HG02588 (cell line): ENCODE results near the gene LRRTM4.
"Not testable (repeated sequence)": the region's sequence is repeated elsewhere in the genome, so short reads cannot be mapped to it uniquely, and the experiment has no call there.

Source experiments
- ATAC-seq: cut with Tn5 transposase; IDR thresholded peaks from one replicate; pipeline ENCODE4 v1.9.1; 2021; ENCODE audit warnings: mild to moderate bottlenecking, moderate library complexity; ENCODE audit not compliant: unreplicated experiment

Gene LRRTM4

DNA sequence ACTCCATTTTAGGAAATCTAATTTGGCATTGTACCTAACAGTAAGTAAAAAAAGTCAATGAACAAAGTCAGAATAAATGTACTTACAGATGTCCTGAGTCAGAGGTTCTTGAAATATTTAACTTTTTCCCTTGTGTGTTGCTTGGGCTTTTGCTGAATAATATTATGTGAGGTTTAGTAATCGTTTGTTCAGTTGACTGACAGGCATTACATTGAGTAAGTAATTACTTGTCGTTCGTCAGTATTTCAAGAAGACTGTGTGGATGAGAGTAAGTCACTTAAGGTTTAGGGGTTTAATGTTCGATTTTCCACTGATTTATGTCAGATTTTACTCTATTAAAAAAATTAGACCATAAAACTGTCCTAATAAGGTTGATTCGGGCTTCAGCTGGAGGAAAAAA lies 342.9 kb downstream of the LRRTM4 start:
- ATAC-seq = no peak

GRCh38 chr2:77175266-77175780 lies 346.9 kb downstream of the LRRTM4 start:
- ATAC-seq = not testable (repeated sequence)

DNA sequence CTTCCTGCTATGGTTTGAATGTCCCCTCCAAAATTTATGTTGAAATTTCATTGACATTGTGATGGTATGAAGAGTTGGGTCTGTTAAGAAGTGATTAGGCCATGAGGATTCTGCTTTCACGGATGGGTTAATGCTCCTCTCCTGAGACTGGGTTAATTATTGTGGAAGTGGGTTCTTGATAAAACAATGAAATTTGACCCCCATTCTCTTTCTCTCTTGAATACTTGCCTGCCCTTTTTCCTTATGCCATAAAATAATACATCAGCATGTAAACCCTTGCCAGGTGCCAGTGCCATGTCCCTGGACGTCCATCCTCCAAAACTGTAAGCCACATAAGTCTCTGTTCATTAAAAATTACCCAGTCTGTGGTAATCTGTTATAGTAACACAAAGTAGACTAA lies 352.8 kb downstream of the LRRTM4 start:
- no peak for ATAC-seq

- ATAC-seq = not testable (repeated sequence)
Observed at GRCh38 chr2:77164021-77164420, 358.2 kb downstream of the LRRTM4 start.

- ATAC-seq = no peak
Observed at GRCh38 chr2:77161009-77161408, 361.2 kb downstream of the LRRTM4 start.

DNA sequence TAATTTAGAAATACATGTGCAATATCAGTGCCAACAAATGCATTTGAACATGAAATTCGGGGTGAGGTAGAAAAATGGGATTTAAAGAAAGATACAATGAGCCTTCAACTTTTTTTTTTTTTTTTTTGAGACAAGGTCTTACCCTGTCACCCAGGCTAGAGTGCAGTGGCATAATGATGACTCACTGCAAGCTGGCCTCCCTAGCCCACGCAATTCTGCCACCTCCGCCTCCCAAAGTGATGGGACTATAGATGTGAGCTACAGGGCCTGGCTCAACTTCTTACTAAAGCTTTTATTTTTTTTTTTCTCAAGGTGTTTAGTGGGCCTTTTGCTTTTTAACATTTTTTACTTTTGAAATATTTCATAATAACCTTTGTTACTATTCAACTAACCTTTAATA lies 365.6 kb downstream of the LRRTM4 start:
- ATAC-seq = no peak

DNA sequence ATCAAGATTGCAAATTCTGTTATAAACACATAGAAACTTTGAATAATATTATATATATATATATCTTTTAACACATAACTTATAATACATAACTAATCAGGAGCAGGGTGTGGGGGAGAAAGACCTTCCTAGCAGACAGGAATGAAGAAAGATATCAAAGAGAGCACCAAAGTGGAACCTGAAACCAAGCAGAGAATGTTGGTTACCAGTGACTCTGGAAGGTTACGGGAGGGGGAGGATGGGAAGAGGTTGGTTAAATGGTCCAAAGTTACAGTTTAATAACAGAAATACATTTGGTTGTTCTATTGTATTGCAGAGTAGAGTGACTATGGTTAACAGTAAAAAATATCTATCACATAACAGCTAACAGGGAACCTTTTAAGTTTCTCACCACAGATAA lies 366.7 kb downstream of the LRRTM4 start:
- no peak for ATAC-seq

GRCh38 chr2:77149565-77149964 lies 372.6 kb downstream of the LRRTM4 start:
- ATAC-seq = no peak

- ATAC-seq = no peak
Observed at GRCh38 chr2:77147153-77147552, 375.0 kb downstream of the LRRTM4 start.

- no peak for ATAC-seq
Observed at GRCh38 chr2:77144772-77145171, 377.4 kb downstream of the LRRTM4 start.

GRCh38 chr2:77142141-77142540 lies 380.0 kb downstream of the LRRTM4 start:
- ATAC-seq = no peak

DNA sequence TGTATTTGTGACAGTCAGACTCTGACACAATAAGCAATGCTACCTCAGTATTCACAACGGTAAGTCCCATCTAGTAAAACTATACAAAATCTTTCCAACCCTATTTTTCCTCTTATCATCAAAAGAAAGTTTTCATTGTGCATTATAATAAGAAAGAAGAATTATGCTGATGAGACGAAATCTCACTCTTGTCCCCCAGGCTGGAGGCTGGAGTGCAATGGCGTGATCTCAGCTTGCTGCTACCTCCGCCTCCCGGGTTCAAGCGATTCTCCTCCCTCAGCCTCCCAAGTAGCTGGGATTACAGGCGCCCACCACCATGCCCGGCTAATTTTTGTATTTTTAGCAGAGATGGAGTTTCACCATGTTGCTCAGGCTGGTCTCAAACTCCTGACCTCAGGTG lies 393.7 kb downstream of the LRRTM4 start:
- ATAC-seq = not testable (repeated sequence)

GRCh38 chr2:77127345-77127744 lies 394.8 kb downstream of the LRRTM4 start:
- no peak for ATAC-seq

DNA sequence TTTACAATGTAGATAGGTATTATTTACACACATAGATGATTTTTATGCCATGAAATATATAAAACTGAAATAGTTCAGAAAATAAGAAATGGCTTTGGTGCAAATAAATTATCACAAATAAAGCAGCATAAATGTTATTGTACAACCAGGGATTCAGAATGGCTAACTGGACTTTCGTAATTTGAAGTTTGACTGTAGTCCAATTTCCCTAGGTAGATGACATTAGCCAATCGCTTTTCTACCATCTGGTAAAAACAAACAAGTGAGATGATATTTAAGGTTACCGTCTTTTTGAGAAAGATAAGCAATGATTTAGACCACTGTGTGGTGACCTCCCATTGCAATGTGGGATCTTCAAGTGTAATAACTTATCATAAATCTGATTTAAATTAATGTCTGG lies 400.7 kb downstream of the LRRTM4 start:
- no peak for ATAC-seq

DNA sequence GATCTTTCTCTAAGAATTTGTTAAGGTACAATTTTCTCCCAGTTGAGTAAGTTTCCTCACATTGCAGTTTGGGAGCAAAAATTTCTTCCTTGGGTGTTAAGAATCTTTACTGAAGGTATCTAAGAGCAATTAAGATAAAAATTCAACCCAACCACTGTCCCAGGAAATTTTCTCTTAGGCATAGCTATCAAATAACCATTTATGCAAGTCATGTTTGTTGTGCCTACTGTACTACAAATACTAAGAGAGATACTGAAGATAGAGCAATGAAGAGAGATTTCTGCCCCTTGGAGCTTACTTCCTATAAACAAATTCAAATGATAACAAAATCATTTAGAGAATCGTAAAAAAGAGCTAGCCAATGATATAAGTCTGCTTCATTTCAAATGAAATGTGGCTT lies 402.8 kb downstream of the LRRTM4 start:
- no peak for ATAC-seq

DNA sequence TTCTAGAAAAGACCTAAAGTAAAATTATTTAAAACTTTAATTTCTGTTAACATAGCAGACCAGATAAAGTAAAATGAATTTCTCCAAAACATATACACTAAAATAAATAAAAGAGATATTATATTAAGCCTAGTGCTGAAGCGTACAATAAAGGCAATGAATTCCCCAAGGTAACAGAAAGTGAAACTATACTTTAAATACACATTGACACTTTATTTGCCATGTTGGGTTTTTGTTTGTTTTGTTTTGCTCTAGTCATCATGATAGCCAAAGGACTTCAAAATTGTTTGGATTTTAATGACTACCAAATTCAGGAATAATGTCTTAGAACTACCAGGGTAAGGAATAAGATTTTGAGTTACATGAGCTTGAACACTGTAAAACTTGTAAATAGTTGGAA lies 413.3 kb downstream of the LRRTM4 start:
- ATAC-seq = no peak

- ATAC-seq = no peak
Observed at GRCh38 chr2:77105008-77105407, 417.2 kb downstream of the LRRTM4 start.

- no peak for ATAC-seq
Observed at GRCh38 chr2:77104554-77104953, 417.6 kb downstream of the LRRTM4 start.

GRCh38 chr2:77102927-77103326 lies 419.2 kb downstream of the LRRTM4 start:
- no peak for ATAC-seq

GRCh38 chr2:77101796-77102452 lies 420.3 kb downstream of the LRRTM4 start:
- ATAC-seq = no peak

GRCh38 chr2:77099961-77100360 lies 422.2 kb downstream of the LRRTM4 start:
- no peak for ATAC-seq

- ATAC-seq = not testable (repeated sequence)
Observed at GRCh38 chr2:77095525-77095924, 426.7 kb downstream of the LRRTM4 start.

DNA sequence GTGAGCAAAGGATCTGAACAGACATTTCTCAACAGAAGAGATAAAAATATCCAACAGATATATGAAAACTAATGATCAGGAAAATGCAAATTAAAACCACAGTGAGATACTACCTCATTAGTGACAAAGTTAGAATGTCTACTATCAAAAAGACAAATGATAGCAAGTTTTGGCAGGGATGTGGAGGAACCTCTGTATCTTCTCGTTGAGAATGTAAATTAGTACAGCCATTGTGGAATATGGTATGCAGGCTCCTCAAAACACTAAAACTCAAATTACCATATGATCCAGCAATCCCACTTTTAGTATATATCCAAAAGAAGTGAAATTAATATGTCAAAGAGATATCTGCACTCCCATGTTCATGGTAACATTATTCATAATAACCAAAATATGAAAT lies 427.1 kb downstream of the LRRTM4 start:
- no peak for ATAC-seq
